Ovary (tissue), 3 donors: ENCODE measurements around the gene TMEM114.

Source experiments
- CTCF ChIP-seq, 3 donors: fragments of 450-650 bp in 2 of 3; fragments of 200-600 bp in 1 of 3; IDR thresholded peaks; one replicate each; pipeline versions ENCODE4 v1.5.1 to v1.8.0; 2016 to 2022; ENCODE audit warnings: antibody characterized with exemption in 3 of 3, mild to moderate bottlenecking in 1 of 3
- EP300 ChIP-seq: sonication (generic); formaldehyde crosslinking; IDR thresholded peaks from one replicate; pipeline ENCODE4 v1.6.1; 2017; ENCODE audit warnings: antibody characterized with exemption
- POLR2A ChIP-seq: fragments of 450-650 bp; IDR thresholded peaks from one replicate; pipeline ENCODE4 v1.6.1; 2017; ENCODE audit warnings: antibody characterized with exemption, mild to moderate bottlenecking, moderate library complexity
- donor health status: DM: no; HTN: no; CAD: no.

DNA sequence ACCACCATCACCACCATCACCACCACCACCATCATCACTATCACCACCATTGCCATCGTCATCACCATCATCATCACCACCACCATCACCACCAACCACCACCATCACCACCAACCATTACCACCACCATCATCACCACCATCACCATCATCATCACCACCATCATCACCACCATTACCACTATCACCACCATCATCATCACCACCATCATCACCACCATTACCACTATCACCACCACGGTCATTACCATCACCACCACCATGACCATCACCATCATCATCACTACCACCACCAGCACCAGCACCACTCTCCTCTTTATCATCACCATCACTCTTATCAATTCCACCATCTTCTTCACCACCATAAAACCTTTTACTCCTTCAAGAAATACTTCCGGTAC is 1.1 kb upstream of the TMEM114 start:
- TF ChIP-seq CTCF (IDR thresholded peaks at IDR 0.05), result no peak
- no peak for TF ChIP-seq EP300
- TF ChIP-seq POLR2A, result no peak
